Endometrium (tissue), 2 donors: ENCODE measurements around the gene CBL.

Experiments
- FAIRE-seq: peaks from 2 replicates; lab custom pipeline; 2012; peaks lifted over from hg19 to GRCh38; lab: Jason Lieb, UNC
- donor health status: control.
- donor health status: control.

The CBL gene

DNA sequence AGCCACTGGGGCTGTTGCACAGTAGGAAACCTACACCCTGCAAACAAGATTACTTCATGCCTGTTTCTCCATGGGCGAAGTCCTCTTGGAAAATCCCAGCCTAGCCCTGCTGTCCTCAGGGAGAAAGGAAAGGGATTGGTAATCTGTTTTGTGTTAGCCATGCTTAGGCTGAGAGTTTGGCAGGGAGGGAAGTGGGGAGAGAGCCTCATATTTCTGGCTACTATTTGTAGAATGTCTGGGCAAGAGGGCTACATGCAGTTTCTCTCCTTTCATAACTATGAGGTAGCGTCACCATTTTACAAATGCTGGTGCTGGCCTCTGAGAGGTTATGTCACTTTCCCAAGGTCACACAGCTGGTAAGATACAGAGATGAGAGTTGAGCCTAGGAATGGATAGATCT lies 141.1 kb downstream of the CBL start:
- FAIRE-seq, result no peak

DNA sequence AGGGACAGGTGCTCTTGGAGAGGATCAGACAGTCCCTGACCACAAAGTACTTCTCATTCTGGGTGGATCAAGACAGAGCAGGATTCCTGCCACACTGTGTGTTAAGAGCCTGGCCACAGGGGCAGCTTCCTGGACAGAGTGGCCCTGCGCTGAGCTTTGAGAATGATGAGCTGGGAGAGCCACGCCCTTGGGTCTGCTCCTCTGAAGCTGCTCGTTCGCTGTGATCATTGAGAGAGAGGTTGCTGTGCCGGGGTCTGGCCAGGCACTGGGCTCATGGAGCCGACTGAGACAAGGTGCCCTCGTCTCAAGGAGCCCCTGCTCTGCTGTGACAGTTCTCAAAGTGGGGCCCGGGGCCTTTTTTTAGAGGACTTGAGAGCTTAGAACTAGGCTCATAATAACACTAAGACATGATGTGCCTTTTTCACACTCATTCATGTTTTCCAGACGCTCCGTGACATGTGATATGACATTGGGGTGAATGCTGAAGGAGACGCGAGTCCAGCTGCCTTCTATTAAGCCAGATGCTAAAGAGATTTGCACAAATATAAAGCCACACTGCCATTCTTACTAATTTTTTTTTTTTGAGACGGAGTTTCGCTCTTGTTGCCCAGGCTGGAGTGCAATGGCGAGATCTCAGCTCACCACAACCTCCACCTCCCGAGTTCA lies 141.9 kb downstream of the CBL start:
- FAIRE-seq, result no peak

DNA sequence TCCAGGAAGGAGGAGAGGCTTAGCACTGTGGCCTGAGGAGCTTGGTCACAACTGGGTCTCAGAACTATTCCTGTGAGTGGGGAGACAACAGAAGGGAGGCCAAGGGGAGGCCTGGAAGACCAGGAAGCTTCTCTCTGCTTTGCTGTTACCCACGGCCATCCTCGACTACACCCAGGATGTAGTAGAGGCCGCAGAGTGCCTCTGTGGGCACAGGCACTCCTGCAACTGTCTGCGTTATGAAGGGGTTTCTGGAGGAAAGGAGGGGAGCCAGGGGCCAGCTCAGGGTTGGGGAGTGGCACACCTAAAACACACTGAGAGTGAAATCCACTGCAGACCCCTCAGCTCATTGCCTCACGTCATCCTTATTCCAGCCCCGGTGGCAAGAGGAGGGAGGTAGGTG lies 144.2 kb downstream of the CBL start:
- no peak for FAIRE-seq

DNA sequence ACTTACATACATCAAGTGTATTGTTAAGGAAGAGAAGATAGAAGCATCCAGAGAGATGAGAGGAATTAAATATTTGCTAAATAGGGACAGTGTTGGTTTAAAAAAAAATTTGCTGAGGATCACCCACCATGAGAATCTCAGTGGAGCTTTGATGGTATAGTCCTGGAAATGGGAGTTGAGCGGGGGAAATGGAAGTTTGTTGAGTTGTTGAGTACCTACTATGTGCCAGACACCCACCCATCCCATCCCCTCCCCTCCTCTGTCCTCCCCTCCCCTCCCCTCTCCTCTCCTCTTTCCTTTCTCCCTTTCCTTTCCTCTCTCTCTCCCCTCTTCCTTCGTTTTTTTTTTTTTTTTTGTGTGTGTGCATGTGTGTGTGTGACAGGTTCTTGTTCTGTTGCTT lies 145.1 kb downstream of the CBL start:
- FAIRE-seq, result no peak

DNA sequence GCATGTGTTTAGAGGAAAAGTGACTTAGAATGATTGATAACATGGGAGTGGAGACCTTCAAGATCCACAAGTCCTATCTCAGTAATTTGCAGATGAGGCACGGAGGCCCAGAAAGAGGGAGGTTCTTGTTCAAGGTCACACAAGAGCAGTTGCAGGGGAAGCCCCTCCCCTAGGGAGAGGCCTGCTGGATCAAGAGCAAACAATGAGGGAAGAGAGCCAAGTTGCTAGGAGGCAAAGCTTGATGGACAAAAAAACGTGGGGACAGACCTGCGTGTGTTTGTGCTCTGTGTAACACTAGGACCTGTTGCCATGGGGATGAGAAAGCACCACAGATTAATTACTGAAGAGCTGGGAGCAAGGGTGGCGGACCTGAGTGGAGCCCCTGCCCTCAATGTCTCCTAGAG lies 146.7 kb downstream of the CBL start:
- FAIRE-seq, result no peak

DNA sequence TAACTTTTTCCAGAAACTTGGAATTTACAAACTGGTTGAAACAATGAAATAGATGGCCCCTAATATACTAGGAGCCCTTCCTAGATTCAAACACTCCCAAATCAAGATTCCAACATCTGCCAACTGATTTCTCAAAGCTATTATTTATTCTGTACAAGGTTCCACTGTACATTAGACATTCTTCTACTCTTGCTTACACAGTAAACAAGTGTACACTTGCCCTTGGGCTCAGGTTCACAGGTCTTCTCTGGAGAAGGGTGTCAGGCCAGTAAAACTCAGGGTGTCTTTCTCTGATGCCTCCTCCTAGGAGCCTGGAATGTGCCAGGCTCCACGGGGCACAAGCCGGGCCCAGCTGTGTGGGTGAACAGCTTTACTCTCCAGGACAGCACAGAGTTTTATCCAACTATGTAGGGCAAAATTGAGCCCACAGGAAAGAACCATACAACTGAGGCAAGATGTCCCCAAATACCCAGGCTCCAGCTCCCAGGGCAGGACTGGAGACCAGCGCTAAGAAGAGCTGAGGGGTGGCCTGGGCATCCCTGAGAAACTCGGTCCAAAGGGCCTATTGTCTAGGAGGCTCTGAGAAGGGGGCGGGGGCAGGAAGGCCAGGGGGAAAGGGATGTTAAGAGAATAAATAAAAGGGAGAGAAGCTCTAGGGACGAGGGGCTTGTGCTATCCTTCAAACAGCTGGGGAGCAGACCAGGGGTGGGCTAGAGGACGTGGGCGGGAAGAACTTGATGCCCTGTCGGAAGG lies 149.1 kb downstream of the CBL start:
- no peak for FAIRE-seq

DNA sequence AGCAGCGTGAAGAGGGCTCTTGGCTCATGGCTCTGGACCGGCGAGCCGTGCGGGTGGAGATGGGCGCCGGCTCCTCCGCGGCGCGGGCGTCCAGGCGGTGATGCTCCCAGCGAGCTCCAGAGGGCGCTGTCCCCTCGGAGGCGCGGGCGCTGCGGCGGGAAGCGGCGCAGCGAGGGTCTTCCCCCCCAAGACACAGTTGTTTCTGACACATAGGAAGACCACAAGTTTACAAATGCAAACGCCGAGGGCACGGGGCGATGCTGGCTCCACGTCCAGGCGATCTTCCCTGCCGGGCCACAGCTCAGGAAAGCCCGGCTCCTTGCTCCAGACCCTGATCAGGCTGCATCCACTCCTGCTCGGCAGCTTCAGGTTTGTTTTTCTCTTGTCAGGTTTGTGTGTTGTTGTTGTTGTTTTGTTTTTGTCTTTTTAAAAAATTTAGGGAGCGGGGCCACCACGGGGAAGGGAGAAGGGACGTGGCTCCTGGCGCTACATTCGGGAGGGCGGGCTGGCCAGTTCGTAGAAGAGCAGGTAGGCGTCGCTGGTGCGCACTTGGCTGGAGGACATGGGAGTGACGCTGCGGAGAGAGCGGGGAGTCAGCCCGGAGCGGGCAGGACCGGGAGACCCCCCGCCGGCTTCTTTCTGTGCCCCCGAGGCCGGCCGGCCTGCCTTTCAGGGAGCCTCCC lies 150.4 kb downstream of the CBL start:
- no peak for FAIRE-seq

DNA sequence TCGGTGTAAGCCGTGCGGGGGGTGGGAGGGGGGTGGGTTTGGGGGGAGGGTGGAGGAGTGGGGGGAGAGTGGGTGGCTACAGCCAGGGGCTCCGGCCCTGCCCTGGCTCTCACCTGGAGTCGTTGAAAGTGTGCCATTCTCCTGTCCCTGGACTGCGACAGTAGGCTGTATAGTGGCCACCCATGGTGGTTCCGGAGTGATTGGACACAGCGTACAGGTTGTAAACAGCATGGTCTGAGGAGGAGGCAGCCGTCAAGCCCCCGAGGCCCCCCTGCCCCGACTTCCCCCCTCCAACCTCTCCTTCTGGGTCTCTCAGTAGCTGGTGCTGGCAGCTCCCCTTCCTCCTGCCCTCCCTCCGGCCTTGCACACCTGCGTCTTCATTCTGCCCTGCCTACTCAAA lies 150.9 kb downstream of the CBL start:
- FAIRE-seq, result no peak
